ENCODE measurements around the gene SPATA13. TPM values are rescaled to one million over a fixed set of nuclear protein-coding genes. Genes with fewer than 3 reads are reported as not detected.

SPATA13 gene
- total RNA-seq, 2 experiments from 2014 or later, result 78.7 to 89.9 TPM

DNA sequence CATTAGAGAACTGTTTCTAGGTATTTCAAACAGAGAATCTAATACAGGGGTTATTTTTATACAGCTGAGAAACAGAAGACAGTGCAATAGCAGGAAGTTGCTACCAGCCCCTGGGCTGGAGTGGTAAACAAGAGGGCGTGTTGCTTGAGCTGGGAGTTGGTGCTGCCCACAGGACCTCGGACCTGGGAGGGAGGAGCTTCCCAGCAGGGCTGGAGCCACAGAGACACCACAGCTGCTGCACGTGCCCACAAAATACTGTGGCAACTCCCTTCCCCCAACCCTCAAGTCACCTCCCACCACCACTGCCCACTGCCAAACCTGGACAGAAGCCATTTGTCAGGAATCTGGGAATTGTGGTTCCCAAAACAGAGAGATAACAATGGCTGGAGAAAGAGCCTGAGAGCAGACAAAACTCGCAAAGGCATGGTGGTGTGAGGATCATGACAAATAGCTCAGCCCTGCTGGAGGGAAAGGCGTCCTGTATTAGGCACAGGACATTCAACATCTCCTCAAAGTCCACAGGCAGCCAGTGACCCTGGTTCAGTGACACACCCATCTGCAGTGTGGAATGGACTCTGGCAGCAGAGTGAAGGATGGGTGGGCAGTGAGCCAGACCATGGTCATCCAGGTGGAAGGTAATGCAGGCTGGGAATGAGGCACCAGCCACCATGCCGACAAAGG is 57.2 kb downstream of the SPATA13 start:
- Mint-ChIP-seq H3K4me1 (peaks cover 22% of the 10 kb centered on the region), H3K9me3 (no peaks in the 10 kb centered on the region), H3K27ac (peak overlapping the region; percentile 27), H3K27me3 (no peaks in the 10 kb centered on the region), H3K4me3 (no peak overlapping the region), H3K36me3 (no peaks in the 10 kb centered on the region)
- POLR2A ChIA-PET, result no interaction called here
- no peak for DNase-seq
- peak; percentile 45 for ATAC-seq (ENCODE audit: low read depth)

DNA sequence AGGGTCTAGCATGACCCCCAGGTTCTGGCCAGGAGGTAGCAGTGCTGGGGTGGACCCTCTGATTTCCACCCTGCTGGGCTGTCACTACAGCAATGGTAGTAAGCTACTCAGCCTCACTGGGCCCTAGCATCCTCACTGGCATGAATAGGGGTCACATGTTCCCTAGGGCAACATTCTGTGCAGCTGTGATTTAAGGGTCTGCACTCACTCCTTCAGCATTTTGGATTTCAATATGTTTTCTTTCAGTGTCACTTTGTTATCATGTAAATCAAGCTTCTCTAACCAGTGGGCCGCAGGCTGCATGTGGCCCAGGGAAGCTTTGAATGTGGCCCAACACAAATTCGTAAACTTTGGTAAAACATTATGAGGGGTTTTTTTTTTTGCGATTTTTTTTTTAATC is 57.8 kb downstream of the SPATA13 start:
- no peak overlapping the region for H3K4me3 Mint-ChIP-seq
- no peak for ATAC-seq (ENCODE audit: low read depth)
- no peak overlapping the region for H3K27ac Mint-ChIP-seq
- no peak for DNase-seq
- peaks cover 18% of the 10 kb centered on the region for H3K4me1 Mint-ChIP-seq
- POLR2A ChIA-PET, result no interaction called here
- no peaks in the 10 kb centered on the region for H3K36me3 Mint-ChIP-seq
- no peaks in the 10 kb centered on the region for H3K27me3 Mint-ChIP-seq
- H3K9me3 Mint-ChIP-seq, result no peaks in the 10 kb centered on the region

DNA sequence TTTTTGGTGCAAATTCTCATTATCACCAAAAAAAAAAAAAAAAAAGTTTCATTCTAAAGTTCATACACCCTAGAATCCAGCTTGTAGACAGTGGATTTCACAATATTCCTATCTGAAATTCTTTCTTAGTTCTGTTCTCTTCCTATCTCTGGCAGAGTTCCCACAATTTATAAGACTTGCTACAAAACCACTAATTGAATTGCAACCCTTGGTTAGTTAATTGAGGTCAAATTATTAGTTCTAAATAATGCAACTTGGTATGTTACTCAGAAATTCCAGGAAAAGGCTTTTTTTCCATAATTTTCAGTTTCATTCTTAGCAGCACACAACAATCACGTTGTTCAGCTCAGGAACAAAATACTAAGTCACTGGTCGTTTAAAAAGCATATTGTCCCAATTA is 58.5 kb downstream of the SPATA13 start:
- no peak for DNase-seq
- Mint-ChIP-seq H3K9me3 (no peaks in the 10 kb centered on the region), H3K27me3 (no peaks in the 10 kb centered on the region), H3K4me1 (peaks cover 18% of the 10 kb centered on the region), H3K36me3 (no peaks in the 10 kb centered on the region), H3K27ac (no peak overlapping the region), H3K4me3 (no peak overlapping the region)
- no peak for ATAC-seq (ENCODE audit: low read depth)
- POLR2A ChIA-PET, result no interaction called here

GRCh38 chr13:24220086-24220703 is 59.7 kb downstream of the SPATA13 start:
- Mint-ChIP-seq H3K9me3 (no peaks in the 10 kb centered on the region), H3K4me3 (no peak overlapping the region), H3K4me1 (peaks cover 27% of the 10 kb centered on the region), H3K36me3 (no peaks in the 10 kb centered on the region), H3K27ac (no peak overlapping the region), H3K27me3 (no peaks in the 10 kb centered on the region)
- DNase-seq, result no peak
- POLR2A ChIA-PET, result no interaction called here
- ATAC-seq (ENCODE audit: low read depth), result peak; percentile 74

DNA sequence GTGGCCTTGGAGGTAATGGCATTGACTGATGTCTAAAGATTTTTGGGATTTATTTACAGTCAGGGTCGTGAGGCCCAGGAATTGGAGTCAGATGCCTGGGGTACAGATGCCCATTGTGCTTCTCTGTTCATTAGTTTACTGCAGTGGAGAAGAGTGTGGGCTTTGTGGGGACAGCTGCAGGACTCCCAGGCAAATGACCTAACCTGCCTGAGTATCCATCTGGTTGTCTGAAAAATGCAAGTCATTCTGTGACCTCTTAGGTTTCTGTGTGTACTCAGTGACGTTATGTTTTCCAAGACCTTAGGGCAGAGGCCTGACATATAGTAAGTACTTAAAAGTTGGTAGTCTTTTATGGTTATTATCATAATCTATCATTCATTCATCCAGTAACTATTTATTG is 60.5 kb downstream of the SPATA13 start:
- Mint-ChIP-seq H3K27ac (no peak overlapping the region), H3K4me1 (peaks cover 30% of the 10 kb centered on the region), H3K36me3 (no peaks in the 10 kb centered on the region), H3K4me3 (no peak overlapping the region), H3K27me3 (no peaks in the 10 kb centered on the region), H3K9me3 (no peaks in the 10 kb centered on the region)
- no peak for ATAC-seq (ENCODE audit: low read depth)
- no peak for DNase-seq
- POLR2A ChIA-PET, result no interaction called here

DNA sequence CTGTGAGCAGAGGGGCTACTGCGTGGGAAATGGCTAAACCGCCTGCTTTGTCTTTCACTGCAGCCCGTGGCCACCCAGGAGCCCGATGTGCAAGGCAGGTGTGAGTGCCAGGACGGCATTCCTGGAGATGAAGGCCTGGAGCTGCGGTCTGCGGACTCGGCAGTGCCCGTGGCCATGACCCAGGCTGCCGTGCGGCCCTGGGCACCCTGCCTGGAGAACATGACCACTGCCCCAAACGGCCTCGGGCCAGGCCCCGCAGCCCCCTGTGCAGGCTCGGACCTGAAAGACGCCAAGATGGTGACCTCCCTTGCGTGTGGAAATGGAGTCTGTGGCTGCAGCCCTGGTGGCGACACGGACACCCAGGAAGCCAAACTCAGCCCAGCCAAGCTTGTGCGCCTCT is 62.2 kb downstream of the SPATA13 start:
- no peak overlapping the region for H3K27ac Mint-ChIP-seq
- no peaks in the 10 kb centered on the region for H3K27me3 Mint-ChIP-seq
- no peak overlapping the region for H3K4me3 Mint-ChIP-seq
- no peaks in the 10 kb centered on the region for H3K36me3 Mint-ChIP-seq
- DNase-seq (no peak), ATAC-seq (ENCODE audit: low read depth) (no peak)
- POLR2A ChIA-PET, result no interaction called here
- H3K9me3 Mint-ChIP-seq, result no peaks in the 10 kb centered on the region
- H3K4me1 Mint-ChIP-seq, result peaks cover 22% of the 10 kb centered on the region

GRCh38 chr13:24223341-24224231 is 63.1 kb downstream of the SPATA13 start:
- no peak for DNase-seq
- ATAC-seq (ENCODE audit: low read depth), result peak; percentile 34
- Mint-ChIP-seq H3K9me3 (no peaks in the 10 kb centered on the region), H3K4me1 (peaks cover 16% of the 10 kb centered on the region), H3K4me3 (peak overlapping the region; percentile 73), H3K27ac (peak overlapping the region; percentile 81), H3K36me3 (no peaks in the 10 kb centered on the region), H3K27me3 (no peaks in the 10 kb centered on the region)
- POLR2A ChIA-PET, result no interaction called here

DNA sequence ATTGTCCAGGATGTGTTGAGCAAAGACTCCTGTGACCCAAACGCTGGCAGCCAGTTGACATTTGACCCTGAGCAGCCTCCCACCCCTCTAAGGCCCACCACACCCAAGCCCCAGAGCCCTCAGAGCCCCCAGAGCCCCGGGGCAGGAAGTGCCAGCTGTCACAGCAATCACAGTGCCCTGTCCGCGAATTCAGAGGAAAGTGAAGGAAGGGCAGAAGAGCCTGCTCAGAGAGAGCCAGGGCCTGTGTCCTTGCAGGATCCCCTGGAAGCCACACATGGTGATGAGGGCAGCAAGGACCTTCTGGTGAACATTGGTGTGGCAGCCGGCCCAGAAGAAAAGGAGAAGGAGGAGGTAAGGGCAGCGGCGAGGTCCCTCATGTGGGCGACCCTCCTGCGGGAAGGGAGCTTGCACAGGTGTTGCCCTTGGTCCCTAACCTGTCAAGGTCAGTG is 63.7 kb downstream of the SPATA13 start:
- Mint-ChIP-seq H3K36me3 (no peaks in the 10 kb centered on the region), H3K9me3 (no peaks in the 10 kb centered on the region), H3K4me3 (peak overlapping the region; percentile 73), H3K27me3 (no peaks in the 10 kb centered on the region), H3K4me1 (peaks cover 16% of the 10 kb centered on the region), H3K27ac (peak overlapping the region; percentile 81)
- DNase-seq, result no peak
- peak; percentile 24 for ATAC-seq (ENCODE audit: low read depth)
- POLR2A ChIA-PET, result no interaction called here

DNA sequence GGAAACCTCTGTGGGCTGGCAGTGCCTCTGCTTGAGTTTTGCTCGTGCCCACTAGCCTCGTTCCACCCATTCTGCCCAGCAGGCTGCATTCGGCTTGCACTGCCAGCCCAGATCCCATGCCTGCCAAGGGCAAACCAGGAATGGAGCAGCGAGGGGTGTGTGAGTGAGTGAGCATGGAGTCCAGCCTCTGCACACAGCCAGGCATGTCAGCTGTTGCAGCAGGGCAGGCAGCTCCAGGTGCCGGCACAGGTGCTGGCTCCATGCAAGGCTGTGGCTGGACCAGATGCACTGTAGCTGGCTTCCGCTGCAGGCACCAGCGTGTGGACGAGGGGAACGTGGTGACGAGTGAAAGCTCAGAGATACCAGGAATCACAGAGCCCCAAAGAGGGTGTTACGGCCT is 64.5 kb downstream of the SPATA13 start:
- Mint-ChIP-seq H3K36me3 (no peaks in the 10 kb centered on the region), H3K9me3 (no peaks in the 10 kb centered on the region), H3K4me1 (peaks cover 15% of the 10 kb centered on the region), H3K4me3 (no peak overlapping the region), H3K27me3 (no peaks in the 10 kb centered on the region), H3K27ac (no peak overlapping the region)
- POLR2A ChIA-PET, result interaction anchor here (1.0 kb wide), 2 partner anchors 21 to 41 kb away, joined by 3 read pairs; no protein-coding TSS in a partner anchor
- ATAC-seq (ENCODE audit: low read depth) (no peak), DNase-seq (no peak)

GRCh38 chr13:24225930-24226329 is 65.4 kb downstream of the SPATA13 start:
- Mint-ChIP-seq H3K4me3 (no peak overlapping the region), H3K27ac (no peak overlapping the region), H3K4me1 (peaks cover 20% of the 10 kb centered on the region), H3K9me3 (no peaks in the 10 kb centered on the region), H3K36me3 (no peaks in the 10 kb centered on the region), H3K27me3 (no peaks in the 10 kb centered on the region)
- DNase-seq (no peak), ATAC-seq (ENCODE audit: low read depth) (no peak)
- POLR2A ChIA-PET, result interaction anchor here (1.0 kb wide), 2 partner anchors 22 to 40 kb away, joined by 3 read pairs; no protein-coding TSS in a partner anchor

DNA sequence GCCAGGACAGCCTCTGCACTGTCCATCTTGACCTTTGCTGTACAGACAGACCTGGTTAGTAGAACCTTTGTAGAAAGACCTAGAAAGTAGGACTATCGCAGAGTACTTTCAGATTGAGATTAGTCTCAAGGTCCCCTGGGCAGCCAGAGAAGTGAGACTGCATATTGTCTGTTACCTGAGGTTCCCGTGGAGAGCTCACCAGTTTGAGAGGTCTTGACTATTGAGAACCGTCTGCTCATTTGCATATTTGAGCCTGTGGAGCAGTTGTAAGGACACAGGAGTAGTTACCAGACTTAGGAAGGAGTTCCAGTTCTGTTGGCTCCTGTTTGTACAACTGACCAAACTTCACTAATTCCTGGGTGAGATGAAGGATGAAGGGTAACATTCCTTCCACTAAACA is 66.2 kb downstream of the SPATA13 start:
- H3K4me3 Mint-ChIP-seq, result no peak overlapping the region
- peaks cover 21% of the 10 kb centered on the region for H3K4me1 Mint-ChIP-seq
- no peaks in the 10 kb centered on the region for H3K36me3 Mint-ChIP-seq
- no peak for ATAC-seq (ENCODE audit: low read depth)
- H3K27ac Mint-ChIP-seq, result no peak overlapping the region
- POLR2A ChIA-PET, result no interaction called here
- DNase-seq, result no peak
- H3K27me3 Mint-ChIP-seq, result no peaks in the 10 kb centered on the region
- no peaks in the 10 kb centered on the region for H3K9me3 Mint-ChIP-seq

DNA sequence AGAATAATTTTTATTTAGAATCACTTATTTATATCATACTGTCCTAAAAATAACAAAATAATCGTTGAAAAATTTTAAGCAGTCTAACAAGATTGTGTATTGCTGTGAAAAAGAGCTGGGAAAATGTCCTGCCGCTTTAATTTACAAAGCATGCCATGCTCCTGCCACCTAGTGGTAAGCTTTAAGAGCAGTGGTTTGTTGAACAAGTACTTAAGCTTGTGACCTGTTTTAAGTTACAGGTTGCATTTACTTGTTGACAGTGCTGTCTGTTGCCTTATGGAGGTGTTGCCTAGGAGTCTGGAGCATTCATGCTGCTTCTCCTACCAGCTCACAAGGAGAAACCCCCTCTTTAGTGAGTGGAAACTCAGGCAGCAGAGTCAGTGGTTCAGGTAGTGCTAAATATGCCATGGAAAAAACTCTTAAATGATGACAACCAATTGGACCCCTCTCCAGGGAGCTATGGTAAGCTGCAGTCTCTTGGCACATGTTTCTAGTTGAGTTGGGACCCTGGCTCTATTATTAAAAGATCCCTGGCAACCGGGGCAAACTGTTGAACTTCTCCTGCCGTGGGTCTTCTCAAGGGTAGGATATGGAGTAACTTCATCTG is 68.4 kb downstream of the SPATA13 start:
- Mint-ChIP-seq H3K9me3 (no peaks in the 10 kb centered on the region), H3K4me1 (peaks cover 30% of the 10 kb centered on the region), H3K27me3 (no peaks in the 10 kb centered on the region), H3K4me3 (no peak overlapping the region), H3K27ac (no peak overlapping the region), H3K36me3 (peaks cover 4% of the 10 kb centered on the region)
- DNase-seq (no peak), ATAC-seq (ENCODE audit: low read depth) (peak; percentile 37)
- POLR2A ChIA-PET, result interaction anchor here (0.6 to 1.5 kb wide), 3 partner anchors 68 to 295 kb away, joined by 3 to 4 read pairs (median 3); partner anchors contain the start of gene SPATA13

DNA sequence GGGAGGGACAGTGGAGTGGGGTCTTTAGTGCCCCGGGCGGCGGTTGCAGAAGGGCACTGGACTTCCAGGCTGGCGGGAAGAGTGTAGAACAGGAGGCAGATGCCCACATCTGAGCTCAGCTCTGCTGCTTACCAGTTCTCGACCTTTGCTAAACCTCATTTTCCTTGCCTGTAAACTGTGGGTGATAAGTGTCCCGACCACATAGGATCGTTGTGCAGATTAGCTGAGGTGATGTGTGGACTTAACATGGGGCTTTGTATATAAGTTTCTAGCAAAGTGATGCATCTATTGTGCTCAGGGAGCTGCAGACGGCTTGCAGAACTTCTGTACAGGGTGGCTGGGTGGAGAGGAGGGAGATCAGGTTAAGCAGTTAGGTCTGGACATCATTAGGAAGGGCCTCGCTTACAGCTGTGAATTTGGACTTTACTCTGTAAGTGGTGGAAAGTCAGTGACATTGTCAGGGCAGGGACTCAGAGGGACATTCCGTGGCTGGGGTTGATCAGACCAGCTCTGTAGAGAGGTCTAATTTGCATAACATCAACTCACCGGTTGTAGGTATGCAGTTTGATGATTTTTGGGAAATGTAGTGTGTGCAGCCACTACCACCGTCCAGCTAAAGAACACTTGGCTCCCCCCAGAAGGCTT is 70.0 kb downstream of the SPATA13 start:
- peaks cover 4% of the 10 kb centered on the region for H3K36me3 Mint-ChIP-seq
- H3K27me3 Mint-ChIP-seq, result no peaks in the 10 kb centered on the region
- H3K27ac Mint-ChIP-seq, result no peak overlapping the region
- no peak overlapping the region for H3K4me3 Mint-ChIP-seq
- no peaks in the 10 kb centered on the region for H3K9me3 Mint-ChIP-seq
- POLR2A ChIA-PET, result no interaction called here
- peaks cover 23% of the 10 kb centered on the region for H3K4me1 Mint-ChIP-seq
- DNase-seq (no peak), ATAC-seq (ENCODE audit: low read depth) (peak; percentile 11)

Data from activated naive CD8-positive, alpha-beta T cell treated with anti-CD3 and anti-CD28 coated beads, Interleukin-2, amount 10 ng/mL, durations not matched to agents 7 days and 5 days (primary cell).